HG03457 (cell line): ENCODE measurements around the gene SPSB1.

Experiments
- ATAC-seq: cut with Tn5 transposase; IDR thresholded peaks from one replicate; pipeline ENCODE4 v1.9.1; 2021; ENCODE audit warnings: moderate number of reproducible peaks; ENCODE audit not compliant: unreplicated experiment

SPSB1 gene

DNA sequence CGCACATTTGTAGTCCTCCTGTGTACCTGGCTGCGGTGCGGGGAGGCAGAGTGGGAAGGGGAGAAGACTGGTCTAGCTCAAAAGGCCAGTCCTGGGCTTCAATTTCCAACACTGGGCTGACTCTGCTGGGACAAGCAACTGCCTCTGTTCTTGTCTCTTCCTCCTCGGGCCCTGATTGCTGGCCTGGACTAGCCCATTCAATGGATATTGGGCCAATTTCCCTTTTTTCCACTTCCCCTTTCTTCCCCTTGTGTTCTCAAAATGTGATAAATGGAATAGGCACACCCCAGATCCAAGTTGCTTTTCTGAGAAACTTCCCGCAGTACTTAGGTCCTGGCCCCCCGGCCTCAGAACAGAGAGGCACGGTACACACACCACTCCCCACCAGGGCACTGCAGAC is 48.2 kb downstream of the SPSB1 start:
- no peak for ATAC-seq

DNA sequence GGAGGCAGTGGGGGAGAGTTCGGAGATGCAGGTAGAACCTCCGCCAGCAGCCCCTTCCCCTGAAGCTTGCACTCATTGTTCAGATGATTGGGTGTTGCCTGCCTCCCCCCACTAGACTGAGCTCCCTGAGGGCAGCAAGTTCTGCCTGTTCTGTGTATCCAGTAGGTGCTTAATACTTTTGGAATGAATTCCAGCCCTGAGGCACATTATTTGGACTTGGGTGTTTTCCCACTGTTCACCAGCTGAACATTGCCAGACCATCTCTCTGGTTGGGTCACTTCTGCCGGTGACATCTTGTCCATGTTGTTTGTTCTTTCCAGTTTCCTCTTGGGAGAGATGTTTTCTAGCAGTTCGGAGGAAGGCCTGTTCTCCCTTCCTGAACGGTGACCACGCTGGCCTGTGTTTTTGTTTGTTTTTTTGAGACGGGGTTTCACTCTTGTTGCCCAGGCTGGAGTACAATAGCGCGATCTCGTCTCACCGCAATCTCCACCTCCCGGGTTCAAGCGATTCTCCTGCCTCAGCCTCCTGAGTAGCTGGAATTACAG is 48.7 kb downstream of the SPSB1 start:
- no peak for ATAC-seq

DNA sequence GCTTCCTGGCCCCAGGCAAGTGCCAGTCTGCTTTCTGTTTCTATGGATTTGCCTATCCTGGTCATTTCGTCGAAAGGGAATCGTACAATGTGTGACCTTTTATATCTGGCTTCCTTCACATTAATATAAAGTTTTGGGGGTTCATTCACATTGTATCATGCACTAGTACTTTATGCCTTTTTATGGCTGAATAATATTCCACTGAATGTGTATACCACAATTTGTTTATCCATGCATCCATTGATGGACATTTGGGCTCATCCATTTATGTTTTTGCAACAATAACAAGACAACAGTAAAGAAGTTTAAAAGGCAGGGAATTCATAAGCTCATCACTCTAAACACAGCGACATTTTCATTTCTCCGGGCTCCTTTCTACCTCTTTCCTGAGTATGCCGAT is 50.6 kb downstream of the SPSB1 start:
- ATAC-seq = no peak

DNA sequence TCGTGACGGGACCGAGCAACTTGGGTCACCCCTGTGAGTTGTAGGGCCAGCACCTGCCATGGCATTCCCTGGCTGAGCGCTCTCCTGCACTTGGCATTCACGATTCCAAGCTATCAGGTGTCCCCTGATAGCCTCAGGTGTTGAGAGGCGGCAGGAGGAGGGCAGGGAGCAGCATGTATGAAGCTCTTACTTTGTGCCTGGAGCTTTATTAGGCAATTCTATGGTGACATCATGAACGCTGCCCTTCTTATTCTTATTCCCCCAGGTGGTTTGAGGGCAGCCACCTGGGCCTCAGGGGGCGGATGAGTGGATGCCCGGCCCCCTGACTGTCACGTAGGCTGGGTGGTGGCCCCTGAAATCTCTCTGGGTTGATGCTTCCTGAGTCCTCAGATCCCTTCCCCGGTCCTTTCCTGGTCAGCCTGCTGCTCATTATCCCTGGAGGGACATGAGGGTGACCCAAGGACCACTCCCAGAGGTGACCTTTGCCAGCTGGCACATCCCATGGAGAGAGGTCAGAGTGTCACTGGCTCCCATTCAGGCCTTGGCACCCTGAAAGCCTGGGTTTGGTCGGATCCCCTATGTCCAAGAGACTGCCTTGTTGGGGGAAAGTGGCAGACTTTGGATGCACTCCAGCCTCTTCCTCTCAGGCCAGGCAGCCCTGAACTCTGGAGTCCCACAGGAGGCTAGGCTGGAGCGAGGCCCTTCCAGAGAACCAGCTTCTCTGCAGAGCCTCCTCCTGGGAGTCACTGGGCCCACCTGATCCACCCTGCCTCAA is 51.9 kb downstream of the SPSB1 start:
- ATAC-seq = no peak

DNA sequence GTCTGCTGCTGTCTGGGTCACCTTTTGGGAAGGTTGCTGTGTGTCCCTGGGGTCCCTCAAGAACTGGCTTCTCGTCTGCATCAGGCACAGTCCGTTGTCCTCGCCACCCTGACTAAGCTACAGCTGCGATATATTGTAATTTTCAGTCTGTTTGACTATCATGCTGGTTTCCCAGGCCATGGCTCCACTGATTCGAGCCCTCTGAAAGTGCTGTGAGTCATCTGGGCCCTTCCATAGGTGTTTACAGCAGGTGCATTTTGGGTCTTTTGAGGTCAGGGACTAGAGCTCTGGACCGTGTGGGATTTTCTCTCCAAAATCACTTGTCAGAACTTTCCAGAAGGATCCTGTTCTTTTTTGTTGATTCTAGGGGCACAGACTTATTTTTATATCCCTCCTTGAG is 52.8 kb downstream of the SPSB1 start:
- ATAC-seq = no peak

DNA sequence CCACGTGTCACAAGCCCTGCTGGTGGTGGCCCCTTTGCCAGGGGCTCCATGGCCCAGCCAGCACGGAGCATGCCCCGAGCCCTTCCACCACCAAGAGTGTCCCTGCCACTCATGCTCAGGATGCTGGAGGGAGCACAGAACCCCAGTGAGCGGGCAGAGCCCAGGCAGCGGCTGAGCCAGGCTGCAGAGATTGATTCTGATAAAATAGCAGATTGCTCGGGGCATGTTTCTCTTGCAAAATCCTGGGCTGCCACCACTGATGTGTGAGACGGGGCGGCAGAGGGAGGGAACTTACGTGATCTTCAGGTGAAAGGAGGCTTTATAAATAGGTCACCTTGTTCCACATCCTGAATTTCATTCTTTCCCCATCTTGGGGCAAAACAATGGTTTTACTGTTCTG is 53.2 kb downstream of the SPSB1 start:
- no peak for ATAC-seq

DNA sequence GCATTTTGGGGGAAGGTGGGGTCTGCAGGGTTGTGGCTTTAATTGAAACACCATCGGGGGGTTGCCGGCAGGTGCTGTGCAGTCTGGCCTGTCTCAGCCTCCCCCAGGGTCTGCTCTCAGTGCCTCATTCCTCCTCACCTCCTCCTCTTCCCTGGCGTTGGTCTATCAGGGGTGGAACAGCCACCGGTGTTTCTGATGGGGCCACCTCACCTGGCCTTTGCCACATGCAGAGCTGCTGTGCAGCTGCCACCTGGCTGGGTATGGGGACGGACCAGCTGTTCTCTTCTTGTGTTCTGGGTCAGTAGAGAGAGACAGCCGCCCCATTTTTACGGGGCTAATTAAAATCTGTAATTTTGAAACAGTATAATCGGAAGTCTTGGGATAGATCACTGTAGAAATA is 53.9 kb downstream of the SPSB1 start:
- no peak for ATAC-seq

DNA sequence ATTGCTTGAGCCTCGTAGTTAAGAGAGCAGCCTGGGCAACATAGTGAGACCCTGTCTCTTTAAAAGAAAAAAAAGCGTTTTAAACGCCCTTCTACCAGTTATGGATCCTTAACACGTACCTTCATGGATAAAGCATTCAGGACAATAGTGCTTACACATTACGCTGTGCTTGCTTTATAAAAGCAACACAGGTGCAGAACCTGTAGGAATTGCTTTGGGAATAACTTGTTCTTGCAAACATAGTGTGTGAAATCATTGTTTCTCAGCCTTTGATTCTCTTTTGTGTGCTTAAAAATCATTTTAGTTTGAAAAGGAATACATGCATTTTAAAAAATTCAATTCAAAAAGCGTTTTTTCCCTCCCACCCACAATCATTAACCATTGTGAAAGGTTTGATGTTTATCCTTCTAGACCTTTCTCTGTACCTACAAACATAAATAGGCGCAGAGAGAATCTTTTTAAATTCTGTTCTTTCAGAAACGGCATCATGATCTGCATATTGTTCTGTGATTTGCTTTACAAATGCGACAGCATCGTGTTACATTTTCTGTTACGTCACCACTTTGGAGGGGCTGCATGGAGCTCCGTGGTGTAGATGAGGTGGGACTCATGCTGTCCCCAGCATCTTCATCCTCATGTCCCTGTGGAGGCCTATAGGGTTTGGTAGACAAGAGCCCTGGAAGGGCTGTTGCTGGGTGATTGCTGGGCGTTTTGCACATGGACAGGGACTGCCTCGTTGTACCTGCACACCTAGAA is 54.6 kb downstream of the SPSB1 start:
- ATAC-seq = no peak

DNA sequence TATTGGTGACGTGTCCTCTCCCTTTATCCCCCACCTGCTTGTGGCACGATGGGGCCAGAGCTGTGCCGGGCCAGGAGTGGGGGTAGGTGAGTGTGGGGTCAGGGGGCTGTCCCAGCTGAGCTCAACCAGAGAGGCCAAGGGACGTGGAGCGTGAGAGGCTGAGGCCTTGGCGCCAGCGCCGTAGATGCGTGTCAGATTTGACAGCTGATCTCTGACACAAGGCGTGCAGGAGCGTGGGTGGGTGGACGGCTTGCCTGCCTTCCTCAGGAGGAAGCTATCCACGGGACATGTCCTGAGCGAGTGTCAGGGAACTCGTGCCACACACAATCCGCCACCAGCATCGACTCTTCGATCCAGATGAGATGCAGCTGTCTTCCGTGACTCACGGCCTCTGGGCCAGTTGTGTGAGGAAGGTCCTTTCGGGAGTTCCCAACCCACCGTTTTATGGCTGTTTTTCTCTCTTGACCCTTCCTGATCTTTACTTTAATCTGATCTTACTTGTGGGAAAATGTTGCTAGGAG is 56.7 kb downstream of the SPSB1 start:
- no peak for ATAC-seq

DNA sequence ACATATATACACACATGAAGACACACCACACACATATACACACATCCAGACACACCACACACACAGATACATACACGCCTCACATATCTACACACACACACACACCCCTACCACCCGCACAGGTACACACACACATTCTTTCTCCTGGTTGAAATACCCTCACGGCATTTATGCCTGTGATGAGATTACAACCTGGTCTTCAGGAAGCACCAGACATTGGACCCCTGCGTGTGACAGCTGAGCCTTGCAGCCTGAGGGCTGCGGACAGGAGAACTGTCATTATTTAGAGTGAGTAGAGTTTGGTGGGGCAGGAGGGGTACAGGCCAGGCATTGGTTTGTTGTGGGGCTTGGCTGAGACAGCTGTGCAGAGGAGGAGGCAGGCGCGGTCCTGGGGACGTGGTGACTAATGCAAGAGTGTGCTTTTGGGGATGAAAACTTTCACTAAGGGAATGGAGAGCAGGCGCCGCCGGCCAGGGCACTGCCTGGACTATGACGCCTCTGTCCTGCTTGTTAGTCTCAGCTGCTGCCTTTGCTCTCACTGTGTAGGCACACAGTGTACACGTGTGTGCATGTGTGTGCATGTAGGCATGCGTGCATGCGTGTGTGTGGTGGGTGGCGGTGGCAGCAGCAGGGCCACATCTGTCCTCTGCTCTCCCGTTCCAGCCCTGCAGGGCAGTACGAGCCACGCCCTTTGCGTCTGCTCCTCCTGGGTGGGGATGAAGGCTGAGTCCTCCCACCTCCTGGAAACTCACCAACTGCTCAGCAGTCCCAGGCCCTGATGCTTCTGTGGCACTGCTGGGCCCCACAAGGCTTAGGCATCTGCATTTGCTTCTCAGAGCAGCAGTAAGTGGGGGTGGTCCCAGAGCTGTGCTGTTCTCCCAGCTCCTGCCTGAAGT is 57.6 kb downstream of the SPSB1 start:
- ATAC-seq = no peak

DNA sequence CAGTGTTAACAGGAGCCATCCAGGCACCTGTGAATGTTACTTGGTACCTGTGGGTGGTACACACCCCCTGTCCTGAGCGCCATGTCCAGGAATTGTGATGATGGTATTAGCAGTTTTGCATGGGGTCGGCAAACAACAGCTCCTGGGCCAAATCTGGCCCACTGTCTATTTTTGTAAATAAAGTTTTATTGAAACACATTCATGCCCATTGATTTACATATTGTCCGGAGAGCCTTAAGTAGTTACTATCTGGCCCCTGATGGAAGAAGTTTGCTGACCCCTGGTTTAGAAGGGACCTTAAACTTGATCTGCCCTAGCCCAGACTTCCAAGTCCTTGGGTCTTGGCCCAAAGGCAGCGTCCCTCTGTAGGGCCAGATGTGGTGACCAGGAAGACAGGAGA is 58.3 kb downstream of the SPSB1 start:
- ATAC-seq = no peak

DNA sequence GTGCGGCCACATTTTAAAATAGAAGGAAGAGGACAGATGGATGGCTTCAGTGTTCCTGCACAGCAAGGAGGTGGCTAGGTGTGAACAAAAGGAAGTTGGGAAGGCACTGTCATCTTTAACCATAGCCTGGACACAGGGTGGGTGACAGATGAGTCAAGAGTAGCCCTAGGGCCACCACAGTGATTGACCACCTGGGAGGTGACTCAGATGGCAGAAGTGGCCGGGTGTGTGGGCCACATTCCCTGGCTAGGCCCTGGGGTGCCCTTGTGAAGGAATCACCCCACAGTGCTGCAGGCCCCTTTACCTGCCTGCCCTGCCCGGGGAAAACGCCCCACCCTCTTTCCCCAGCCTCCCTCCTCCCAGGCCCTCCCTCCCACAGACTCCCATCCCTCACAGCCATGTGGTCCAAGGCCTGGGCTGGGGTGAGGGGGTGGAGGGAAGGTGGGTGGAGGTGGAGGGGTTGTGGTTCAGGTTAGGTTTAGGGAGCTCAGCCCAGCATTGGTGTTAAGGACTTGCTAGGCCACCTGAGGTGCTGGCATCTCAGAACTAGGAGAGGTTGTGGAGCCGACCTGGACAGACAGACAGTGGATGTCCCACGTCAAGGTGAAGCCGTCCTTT is 59.1 kb downstream of the SPSB1 start:
- no peak for ATAC-seq

DNA sequence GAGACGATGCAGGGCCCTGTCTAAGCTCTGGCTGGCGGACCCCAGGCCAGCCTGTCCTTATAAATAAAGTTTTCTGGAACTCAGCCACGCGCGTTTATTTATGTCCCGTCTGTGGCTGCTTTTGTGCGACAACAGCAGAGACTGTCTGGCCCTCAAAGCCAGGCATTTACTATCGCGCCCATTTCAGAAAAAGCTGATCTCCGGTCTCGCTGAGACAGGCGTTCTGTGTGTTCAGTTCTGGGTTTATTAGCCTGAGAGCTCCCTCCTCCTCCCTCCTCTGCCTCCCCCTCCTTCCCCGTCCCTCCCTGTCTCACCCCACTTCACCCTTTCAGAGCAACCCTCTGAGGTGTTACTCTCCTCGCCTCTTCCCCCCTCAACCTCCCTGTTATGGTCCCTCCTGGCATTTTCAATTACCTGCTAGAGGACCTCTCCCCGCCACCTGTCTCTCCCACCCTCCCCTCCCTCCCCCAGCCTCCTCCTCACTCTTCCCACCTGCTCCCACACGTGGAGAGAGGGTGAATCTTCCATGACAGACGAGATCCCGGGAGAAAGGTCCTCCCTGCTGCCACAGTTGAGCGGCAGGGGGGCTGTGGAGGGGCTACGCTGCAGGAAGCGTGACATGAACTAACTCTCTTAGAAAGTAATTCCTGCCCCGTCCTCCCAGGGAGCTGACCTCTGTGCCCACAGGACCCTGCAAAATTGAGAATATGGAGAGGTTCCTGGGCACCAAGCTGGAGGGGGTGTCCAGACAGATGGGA is 59.9 kb downstream of the SPSB1 start:
- ATAC-seq = no peak

DNA sequence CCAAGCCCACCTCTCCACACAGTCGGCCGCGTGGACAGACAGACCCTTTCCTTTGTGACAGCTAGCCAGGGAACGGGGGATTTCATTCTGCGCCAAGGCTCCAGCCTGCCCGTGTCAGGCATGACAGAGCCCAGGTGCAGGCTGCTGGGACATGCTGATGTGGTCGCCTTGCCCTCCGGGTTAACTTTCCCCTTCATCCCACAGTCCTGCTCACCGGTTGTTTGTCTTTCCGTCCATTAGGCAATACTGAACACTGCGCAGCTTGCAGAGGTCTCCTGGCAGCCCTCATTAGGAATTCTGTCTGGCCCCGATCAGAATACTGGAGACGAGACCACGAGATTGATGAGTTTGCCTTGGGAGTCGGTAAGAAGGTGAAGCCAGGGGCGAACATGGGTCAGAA is 62.8 kb downstream of the SPSB1 start:
- ATAC-seq = no peak

DNA sequence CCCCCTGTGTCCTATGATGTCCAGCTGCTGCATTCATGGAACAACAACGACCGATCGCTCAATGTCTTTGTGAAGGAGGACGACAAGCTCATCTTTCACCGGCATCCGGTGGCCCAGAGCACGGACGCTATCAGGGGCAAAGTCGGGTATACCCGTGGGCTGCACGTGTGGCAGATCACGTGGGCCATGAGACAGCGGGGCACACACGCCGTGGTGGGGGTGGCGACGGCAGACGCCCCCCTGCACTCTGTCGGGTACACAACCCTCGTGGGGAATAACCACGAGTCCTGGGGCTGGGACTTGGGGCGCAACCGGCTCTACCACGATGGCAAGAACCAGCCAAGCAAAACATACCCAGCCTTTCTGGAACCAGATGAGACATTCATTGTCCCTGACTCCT is 63.3 kb downstream of the SPSB1 start:
- ATAC-seq = no peak

DNA sequence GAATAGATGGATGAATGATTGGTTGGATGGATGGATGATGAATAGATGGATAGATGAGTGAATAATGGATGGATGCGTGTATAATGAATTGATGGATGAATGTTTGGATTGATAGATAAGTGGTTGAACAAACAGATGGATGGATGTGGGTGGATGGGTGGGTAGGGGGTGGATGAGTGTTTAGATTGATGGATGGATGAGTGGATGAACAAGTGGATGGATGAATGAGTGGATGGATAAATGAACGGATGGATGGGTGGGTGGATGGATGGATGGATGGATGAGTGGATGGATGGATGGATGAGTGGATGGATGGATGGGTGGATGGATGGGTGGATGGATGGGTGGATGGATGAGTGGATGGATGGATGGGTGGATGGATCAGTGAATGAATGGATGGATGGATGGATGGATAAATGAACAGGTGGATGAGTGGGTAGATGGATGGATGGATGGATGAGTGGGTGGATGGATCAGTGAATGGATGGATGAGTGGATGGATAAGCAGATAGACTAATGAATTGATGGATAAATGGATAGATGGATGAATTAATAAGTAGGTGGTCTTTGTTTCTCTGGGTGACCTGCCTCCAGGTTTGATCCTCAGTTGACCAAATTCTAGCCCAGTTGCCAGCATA is 64.3 kb downstream of the SPSB1 start:
- no peak for ATAC-seq

DNA sequence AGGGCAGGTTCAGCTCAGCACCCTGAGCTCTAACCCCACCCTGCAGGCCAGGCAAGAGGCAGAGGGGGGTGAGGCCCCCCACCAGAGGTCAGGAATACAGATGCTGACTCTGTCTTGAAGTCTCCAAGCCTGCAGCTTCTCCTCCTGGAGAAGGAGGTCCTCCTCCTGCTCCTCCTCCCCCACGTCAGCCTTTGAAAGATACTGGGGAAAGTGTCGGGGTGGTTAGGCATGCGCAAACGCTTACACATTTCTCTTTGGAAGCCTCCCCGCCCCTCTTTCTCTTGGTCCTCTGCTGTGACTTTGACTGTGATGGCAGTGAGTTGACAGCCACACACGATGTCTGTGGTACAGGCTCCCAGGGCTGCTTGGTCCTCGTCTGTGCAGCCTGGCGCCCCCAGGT is 65.3 kb downstream of the SPSB1 start:
- ATAC-seq = no peak

DNA sequence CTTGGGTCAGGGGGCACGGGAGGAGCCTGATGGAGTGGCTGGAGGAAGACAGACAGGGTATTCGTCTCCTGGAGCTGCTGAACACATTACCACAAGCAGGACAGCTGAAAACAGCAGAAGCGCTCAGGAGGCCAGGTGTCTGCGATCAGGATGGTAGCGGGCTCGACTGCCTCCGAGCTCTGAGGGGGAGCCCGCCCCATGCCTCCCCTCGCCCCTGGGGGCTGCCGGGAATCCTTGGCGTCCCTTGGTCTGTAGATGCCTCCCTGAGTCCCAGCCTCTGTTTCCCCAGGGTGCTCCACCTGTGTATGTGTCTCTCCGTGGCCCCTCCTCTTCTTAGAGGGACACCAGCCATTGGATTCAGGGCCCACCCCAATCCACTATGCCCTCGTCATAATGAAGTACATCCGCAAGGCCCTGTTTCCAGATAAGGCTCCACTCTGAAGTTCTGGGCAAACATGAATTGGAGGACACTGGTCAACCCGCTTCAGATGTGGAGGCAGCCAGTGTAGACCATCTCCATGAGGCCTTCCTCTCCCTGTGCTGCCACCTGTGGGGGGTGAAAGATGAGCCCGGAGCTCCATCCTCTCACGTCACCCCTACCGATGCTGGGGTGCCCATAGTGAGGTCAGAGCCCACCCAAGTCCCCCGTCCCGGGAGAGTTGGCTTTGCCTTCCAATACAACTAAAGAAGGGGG is 67.8 kb downstream of the SPSB1 start:
- ATAC-seq = no peak
